NB4 (cell line): ENCODE measurements around the gene GRID1.

ENCODE experiments used
- DNase-seq: peaks from one replicate; pipeline ENCODE4 v3.0.0; 2010; ENCODE audit warnings: low read depth
- H3K4me3 ChIP-seq: one replicate; pipeline ENCODE4 v1.5.1; 2011; ENCODE audit warnings: mild to moderate bottlenecking, low read depth, low read length, moderate library complexity
- MYC ChIP-seq: IDR thresholded peaks from 2 replicates; pipeline ENCODE4 v1.6.1; 2011; ENCODE audit warnings: low read depth, low read length
- POLR2A ChIP-seq: IDR thresholded peaks from 2 replicates; pipeline ENCODE4 v1.6.1; 2011; ENCODE audit warnings: mild to moderate bottlenecking; ENCODE audit not compliant: insufficient read length; ENCODE audit errors: extremely low read depth
- TF ChIP-seq, protein P1 (sequence below): IDR thresholded peaks from 2 replicates; pipeline ENCODE4 v1.6.1; 2011; ENCODE audit warnings: low read depth, low read length
- TF ChIP-seq, protein P2 (sequence below): IDR thresholded peaks from one replicate; pipeline ENCODE4 v1.5.1; 2012; ENCODE audit warnings: low read depth, low read length

Gene GRID1

GRCh38 chr10:86252079-86252478 is 114.5 kb downstream of the GRID1 start:
- DNase-seq: no peak
- TF ChIP-seq, protein P1, sequence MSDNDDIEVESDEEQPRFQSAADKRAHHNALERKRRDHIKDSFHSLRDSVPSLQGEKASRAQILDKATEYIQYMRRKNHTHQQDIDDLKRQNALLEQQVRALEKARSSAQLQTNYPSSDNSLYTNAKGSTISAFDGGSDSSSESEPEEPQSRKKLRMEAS: no peak
- TF ChIP-seq, protein P2, sequence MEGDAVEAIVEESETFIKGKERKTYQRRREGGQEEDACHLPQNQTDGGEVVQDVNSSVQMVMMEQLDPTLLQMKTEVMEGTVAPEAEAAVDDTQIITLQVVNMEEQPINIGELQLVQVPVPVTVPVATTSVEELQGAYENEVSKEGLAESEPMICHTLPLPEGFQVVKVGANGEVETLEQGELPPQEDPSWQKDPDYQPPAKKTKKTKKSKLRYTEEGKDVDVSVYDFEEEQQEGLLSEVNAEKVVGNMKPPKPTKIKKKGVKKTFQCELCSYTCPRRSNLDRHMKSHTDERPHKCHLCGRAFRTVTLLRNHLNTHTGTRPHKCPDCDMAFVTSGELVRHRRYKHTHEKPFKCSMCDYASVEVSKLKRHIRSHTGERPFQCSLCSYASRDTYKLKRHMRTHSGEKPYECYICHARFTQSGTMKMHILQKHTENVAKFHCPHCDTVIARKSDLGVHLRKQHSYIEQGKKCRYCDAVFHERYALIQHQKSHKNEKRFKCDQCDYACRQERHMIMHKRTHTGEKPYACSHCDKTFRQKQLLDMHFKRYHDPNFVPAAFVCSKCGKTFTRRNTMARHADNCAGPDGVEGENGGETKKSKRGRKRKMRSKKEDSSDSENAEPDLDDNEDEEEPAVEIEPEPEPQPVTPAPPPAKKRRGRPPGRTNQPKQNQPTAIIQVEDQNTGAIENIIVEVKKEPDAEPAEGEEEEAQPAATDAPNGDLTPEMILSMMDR: no peak
- TF ChIP-seq MYC (no peak), POLR2A (no peak)
- no peak overlapping the region for H3K4me3 ChIP-seq

DNA sequence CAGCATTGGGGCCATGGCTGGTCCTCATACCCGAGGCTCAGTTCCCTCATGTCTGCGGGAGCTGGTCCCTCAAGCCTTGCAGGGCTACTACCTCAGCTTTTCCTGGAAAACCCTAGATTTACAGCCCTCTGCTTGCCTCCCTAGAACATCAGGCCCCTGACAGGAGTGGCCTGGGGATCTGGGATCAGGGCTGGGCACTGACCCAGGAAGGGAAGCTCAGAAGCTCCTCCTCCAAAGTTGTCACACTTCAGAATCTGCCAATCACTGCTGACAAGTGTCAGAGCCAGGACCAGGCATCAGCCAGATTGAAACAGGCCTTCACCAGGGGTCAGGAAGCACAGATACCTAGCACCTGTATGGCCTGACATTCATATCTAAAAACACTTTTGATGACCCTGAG is 115.2 kb downstream of the GRID1 start:
- TF ChIP-seq, protein P1: no peak
- TF ChIP-seq, protein P2: no peak
- TF ChIP-seq MYC (no peak), POLR2A (no peak)
- no peak overlapping the region for H3K4me3 ChIP-seq
- no peak for DNase-seq

GRCh38 chr10:86250399-86250798 is 116.2 kb downstream of the GRID1 start:
- no peak for DNase-seq
- TF ChIP-seq MYC: no peak
- TF ChIP-seq, protein P2: no peak
- TF ChIP-seq, protein P1: no peak
- no peak for TF ChIP-seq POLR2A
- H3K4me3 ChIP-seq: no peak overlapping the region

GRCh38 chr10:86249794-86250193 is 116.8 kb downstream of the GRID1 start:
- DNase-seq: no peak
- TF ChIP-seq POLR2A: no peak
- TF ChIP-seq, protein P2: no peak
- TF ChIP-seq, protein P1: no peak
- no peak for TF ChIP-seq MYC
- H3K4me3 ChIP-seq: no peak overlapping the region

GRCh38 chr10:86248062-86248461 is 118.5 kb downstream of the GRID1 start:
- H3K4me3 ChIP-seq: no peak overlapping the region
- no peak for DNase-seq
- TF ChIP-seq POLR2A (no peak), MYC (no peak)
- TF ChIP-seq, protein P1: no peak
- TF ChIP-seq, protein P2: no peak
